ENCODE measurements around the gene SPATA20. TPM values are rescaled to one million over a fixed set of nuclear protein-coding genes. Genes with fewer than 3 reads are reported as not detected.

SPATA20 gene
- total and polyA plus RNA-seq, 7 experiments from 2014 or later: 3.7 to 19.4 (median 15.8) TPM

DNA sequence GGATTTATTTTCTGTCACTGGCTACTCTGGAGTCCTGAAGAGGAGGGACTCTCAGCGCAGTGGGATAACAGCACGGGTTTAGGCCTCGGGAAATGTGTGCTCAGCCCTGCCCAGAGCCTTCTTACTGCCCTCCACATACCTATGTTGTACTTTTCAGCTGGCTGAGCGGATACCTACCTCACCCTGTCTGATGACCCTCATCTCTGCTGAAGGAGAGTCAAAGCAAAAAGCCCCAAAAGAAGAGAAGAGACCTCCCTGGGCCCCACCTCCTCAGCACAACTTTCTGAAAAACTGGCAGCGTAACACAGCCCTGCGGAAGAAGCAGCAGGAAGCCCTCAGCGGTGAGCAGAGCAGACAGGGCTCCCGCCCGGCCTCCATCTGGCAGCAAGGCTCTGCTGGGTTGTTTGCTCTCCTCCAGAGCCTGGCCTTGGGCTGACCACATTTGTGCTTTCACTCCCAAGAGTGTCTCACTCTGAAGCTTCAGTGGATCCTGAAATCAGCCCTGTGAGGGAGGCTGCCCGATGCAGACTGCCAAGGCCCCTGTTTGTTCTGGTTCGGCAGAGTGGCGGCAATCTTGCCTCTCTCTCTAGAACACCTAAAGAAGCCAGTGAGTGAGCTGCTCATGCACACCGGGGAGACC is 28.5 kb upstream of the SPATA20 start:
- H3K9me3 Mint-ChIP-seq: no peaks in the 10 kb centered on the region
- Histone ChIP-seq H3K27ac (ENCODE audit: low read depth, low read length) (no peak overlapping the region), H3K36me3 (ENCODE audit: control insufficient read depth in 2 of 3, insufficient read depth in 3 of 3, low read length in 3 of 3) (no peaks in the 10 kb centered on the region), H3K27me3 (ENCODE audit: control insufficient read depth in 2 of 2, insufficient read depth in 2 of 2, low read length in 2 of 2) (no peaks in the 10 kb centered on the region), H3K4me1 (ENCODE audit: control insufficient read depth in 2 of 2, insufficient read depth in 2 of 2, low read length in 2 of 2) (peaks cover 0 to 8% of the 10 kb centered on the region in 2 donors), H3K4me3 (ENCODE audit: low read length) (no peak overlapping the region), H3K9me3 (ENCODE audit: control insufficient read depth in 2 of 3, low read length in 3 of 3) (no peaks in the 10 kb centered on the region)
- peak overlapping the region in 1 of 10 donors; percentile 2 for H3K4me3 Mint-ChIP-seq
- DNase-seq (no peak), ATAC-seq (no peak)
- no peaks in the 10 kb centered on the region for H3K36me3 Mint-ChIP-seq
- intact Hi-C loops (cut with micrococcal nuclease): no loop called here
- peaks cover 0 to 23% (median 12%) of the 10 kb centered on the region in 7 donors for H3K4me1 Mint-ChIP-seq
- ChIA-PET POLR2A (no interaction called here), CTCF (interaction anchor here (1.8 kb wide), 1 partner anchor 18 kb away, joined by 7 read pairs; no protein-coding TSS in a partner anchor)
- H3K27me3 Mint-ChIP-seq: no peaks in the 10 kb centered on the region
- peak overlapping the region in 6 of 9 donors; percentile 9 to 45 (median 28) for H3K27ac Mint-ChIP-seq

DNA sequence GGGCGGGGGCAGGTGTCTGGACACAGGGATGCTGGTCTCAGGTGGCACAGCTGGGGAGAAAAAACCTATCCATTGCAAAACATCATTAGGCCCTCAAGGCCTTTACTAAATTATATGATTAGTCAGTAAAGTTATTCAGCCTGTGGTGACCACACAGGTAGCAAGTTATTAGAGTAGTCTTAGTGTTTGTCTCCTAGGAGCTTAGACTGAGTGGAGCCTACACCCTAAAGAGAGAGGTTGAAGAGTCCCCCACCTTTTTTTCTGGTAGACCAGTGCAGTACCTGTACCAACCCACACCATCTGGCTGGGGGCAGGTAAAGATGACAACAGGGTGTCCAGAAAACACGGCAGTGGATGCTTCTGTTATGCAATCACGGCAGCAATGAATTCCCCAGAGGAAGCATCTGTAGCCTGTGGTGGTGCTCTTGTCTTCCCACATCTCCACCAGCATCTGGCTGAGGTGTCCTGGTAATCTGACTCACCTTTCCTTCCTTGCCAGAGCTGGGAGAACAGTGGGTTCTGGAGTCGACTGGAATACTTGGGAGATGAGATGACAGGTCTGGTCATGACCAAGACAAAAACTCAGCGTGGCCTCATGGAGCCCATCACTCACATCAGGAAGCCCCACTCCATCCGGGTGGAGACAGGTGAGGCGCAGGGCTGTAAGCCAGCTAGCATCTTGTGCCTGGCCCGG is 27.7 kb upstream of the SPATA20 start:
- no peaks in the 10 kb centered on the region for H3K9me3 Mint-ChIP-seq
- peak overlapping the region in 1 of 9 donors; percentile 21 for H3K27ac Mint-ChIP-seq
- Histone ChIP-seq H3K4me3 (ENCODE audit: low read length) (no peak overlapping the region), H3K27me3 (ENCODE audit: control insufficient read depth in 2 of 2, insufficient read depth in 2 of 2, low read length in 2 of 2) (no peaks in the 10 kb centered on the region), H3K9me3 (ENCODE audit: control insufficient read depth in 2 of 3, low read length in 3 of 3) (no peaks in the 10 kb centered on the region), H3K4me1 (ENCODE audit: control insufficient read depth in 2 of 2, insufficient read depth in 2 of 2, low read length in 2 of 2) (peaks cover 0 to 8% of the 10 kb centered on the region in 2 donors), H3K27ac (ENCODE audit: low read depth, low read length) (no peak overlapping the region), H3K36me3 (ENCODE audit: control insufficient read depth in 2 of 3, insufficient read depth in 3 of 3, low read length in 3 of 3) (no peaks in the 10 kb centered on the region)
- DNase-seq: no peak
- CTCF ChIA-PET: interaction anchor here (0.6 kb wide), 1 partner anchor 36 kb away, joined by 3 read pairs; no protein-coding TSS in a partner anchor
- H3K27me3 Mint-ChIP-seq: no peaks in the 10 kb centered on the region
- H3K4me1 Mint-ChIP-seq: peaks cover 0 to 23% (median 12%) of the 10 kb centered on the region in 7 donors
- no peak overlapping the region for H3K4me3 Mint-ChIP-seq
- no peaks in the 10 kb centered on the region for H3K36me3 Mint-ChIP-seq
- POLR2A ChIA-PET: no interaction called here
- intact Hi-C loops (cut with micrococcal nuclease): no loop called here
- ATAC-seq: no peak

DNA sequence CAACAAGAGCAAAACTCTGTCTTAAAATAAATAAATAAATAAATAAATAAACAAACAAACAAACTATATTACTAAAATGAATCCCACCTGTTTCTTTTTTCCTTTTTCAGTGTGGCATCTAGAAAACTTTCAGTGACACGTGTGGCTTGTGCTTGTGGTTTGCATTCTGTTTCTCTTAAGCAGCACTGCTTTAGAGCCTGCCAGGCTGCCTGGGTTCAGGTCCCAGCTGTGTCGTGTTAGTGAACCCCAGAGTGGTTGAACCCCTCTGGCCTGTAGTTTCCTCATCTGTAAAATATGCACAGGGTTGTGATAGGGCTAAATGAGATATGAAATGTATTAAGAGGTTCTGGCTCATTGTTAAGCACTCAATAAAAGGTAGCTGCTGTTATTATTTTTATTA is 26.5 kb upstream of the SPATA20 start:
- Histone ChIP-seq H3K4me1 (ENCODE audit: control insufficient read depth in 2 of 2, insufficient read depth in 2 of 2, low read length in 2 of 2) (peaks cover 0 to 8% of the 10 kb centered on the region in 2 donors), H3K27me3 (ENCODE audit: control insufficient read depth in 2 of 2, insufficient read depth in 2 of 2, low read length in 2 of 2) (no peaks in the 10 kb centered on the region), H3K9me3 (ENCODE audit: control insufficient read depth in 2 of 3, low read length in 3 of 3) (no peaks in the 10 kb centered on the region), H3K27ac (ENCODE audit: low read depth, low read length) (no peak overlapping the region), H3K4me3 (ENCODE audit: low read length) (no peak overlapping the region), H3K36me3 (ENCODE audit: control insufficient read depth in 2 of 3, insufficient read depth in 3 of 3, low read length in 3 of 3) (no peaks in the 10 kb centered on the region)
- Mint-ChIP-seq H3K36me3 (no peaks in the 10 kb centered on the region), H3K27me3 (no peaks in the 10 kb centered on the region), H3K27ac (no peak overlapping the region), H3K4me3 (no peak overlapping the region), H3K9me3 (no peaks in the 10 kb centered on the region), H3K4me1 (peaks cover 0 to 21% (median 12%) of the 10 kb centered on the region in 7 donors)
- intact Hi-C loops (cut with micrococcal nuclease): no loop called here
- ATAC-seq (no peak), DNase-seq (no peak)
- ChIA-PET POLR2A (interaction anchor here (0.6 kb wide), 1 partner anchor 453 kb away, joined by 3 read pairs; no protein-coding TSS in a partner anchor), CTCF (no interaction called here)

DNA sequence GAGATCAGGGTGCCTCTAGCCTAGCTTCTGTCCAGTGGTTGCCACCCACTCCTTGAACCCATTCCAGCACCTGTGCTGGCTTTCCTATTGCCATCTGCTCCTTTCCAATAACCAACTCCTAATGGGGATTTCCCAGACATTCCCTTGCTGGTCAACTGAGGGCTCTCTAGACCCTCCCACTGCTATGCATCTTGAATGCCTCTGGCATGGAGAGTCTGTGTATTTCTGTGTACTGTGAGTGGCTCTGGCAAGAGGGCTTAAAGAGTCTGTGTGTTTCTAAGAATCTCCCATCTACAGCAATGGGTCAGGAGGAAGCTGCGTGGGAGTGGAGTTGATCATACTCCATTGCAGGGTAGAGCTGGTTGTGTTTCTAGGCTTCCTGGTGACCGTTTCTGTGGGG is 25.5 kb upstream of the SPATA20 start:
- peaks cover 0 to 20% (median 11%) of the 10 kb centered on the region in 7 donors for H3K4me1 Mint-ChIP-seq
- H3K36me3 ChIP-seq (ENCODE audit: control insufficient read depth in 2 of 3, insufficient read depth in 3 of 3, low read length in 3 of 3): no peaks in the 10 kb centered on the region
- no peaks in the 10 kb centered on the region for H3K27me3 ChIP-seq (ENCODE audit: control insufficient read depth in 2 of 2, insufficient read depth in 2 of 2, low read length in 2 of 2)
- ATAC-seq: no peak
- intact Hi-C loops (cut with micrococcal nuclease): no loop called here
- H3K9me3 ChIP-seq (ENCODE audit: control insufficient read depth in 2 of 3, low read length in 3 of 3): no peaks in the 10 kb centered on the region
- POLR2A ChIA-PET: no interaction called here
- no peak overlapping the region for H3K4me3 Mint-ChIP-seq
- no peak overlapping the region for H3K4me3 ChIP-seq (ENCODE audit: low read length)
- H3K27ac ChIP-seq (ENCODE audit: low read depth, low read length): no peak overlapping the region
- H3K9me3 Mint-ChIP-seq: no peaks in the 10 kb centered on the region
- no peaks in the 10 kb centered on the region for H3K27me3 Mint-ChIP-seq
- no peaks in the 10 kb centered on the region for H3K36me3 Mint-ChIP-seq
- DNase-seq: no peak
- no peak overlapping the region for H3K27ac Mint-ChIP-seq
- CTCF ChIA-PET: no interaction called here
- peaks cover 0 to 7% of the 10 kb centered on the region in 2 donors for H3K4me1 ChIP-seq (ENCODE audit: control insufficient read depth in 2 of 2, insufficient read depth in 2 of 2, low read length in 2 of 2)

DNA sequence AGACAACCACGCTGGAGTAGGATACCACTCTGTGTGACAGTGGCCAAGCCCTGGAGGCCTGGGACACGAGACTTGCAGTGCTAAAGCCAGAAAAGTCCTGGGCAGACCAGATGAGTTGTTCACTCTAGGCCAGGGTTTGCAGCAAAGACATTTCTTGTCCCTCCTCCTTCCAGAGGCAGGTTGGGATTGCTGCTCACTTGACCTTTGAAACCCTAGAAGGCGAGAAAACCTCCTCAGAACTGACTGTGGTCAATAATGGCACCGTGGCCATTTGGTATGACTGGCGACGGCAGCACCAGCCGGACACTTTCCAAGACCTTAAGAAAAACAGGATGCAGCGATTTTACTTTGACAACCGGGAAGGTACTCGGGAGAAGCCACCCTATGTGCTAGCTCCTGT is 24.2 kb upstream of the SPATA20 start:
- ChIA-PET CTCF (no interaction called here), POLR2A (no interaction called here)
- H3K36me3 ChIP-seq (ENCODE audit: control insufficient read depth in 2 of 3, insufficient read depth in 3 of 3, low read length in 3 of 3): no peaks in the 10 kb centered on the region
- Mint-ChIP-seq H3K9me3 (no peaks in the 10 kb centered on the region), H3K4me1 (peaks cover 0 to 7% (median 0%) of the 10 kb centered on the region in 7 donors), H3K27ac (no peak overlapping the region), H3K4me3 (no peak overlapping the region), H3K36me3 (no peaks in the 10 kb centered on the region), H3K27me3 (no peaks in the 10 kb centered on the region)
- intact Hi-C loops (cut with micrococcal nuclease): no loop called here
- no peaks in the 10 kb centered on the region for H3K4me1 ChIP-seq (ENCODE audit: control insufficient read depth in 2 of 2, insufficient read depth in 2 of 2, low read length in 2 of 2)
- no peaks in the 10 kb centered on the region for H3K9me3 ChIP-seq (ENCODE audit: control insufficient read depth in 2 of 3, low read length in 3 of 3)
- no peak for ATAC-seq
- no peak for DNase-seq
- H3K4me3 ChIP-seq (ENCODE audit: low read length): no peak overlapping the region
- no peak overlapping the region for H3K27ac ChIP-seq (ENCODE audit: low read depth, low read length)
- H3K27me3 ChIP-seq (ENCODE audit: control insufficient read depth in 2 of 2, insufficient read depth in 2 of 2, low read length in 2 of 2): no peaks in the 10 kb centered on the region

DNA sequence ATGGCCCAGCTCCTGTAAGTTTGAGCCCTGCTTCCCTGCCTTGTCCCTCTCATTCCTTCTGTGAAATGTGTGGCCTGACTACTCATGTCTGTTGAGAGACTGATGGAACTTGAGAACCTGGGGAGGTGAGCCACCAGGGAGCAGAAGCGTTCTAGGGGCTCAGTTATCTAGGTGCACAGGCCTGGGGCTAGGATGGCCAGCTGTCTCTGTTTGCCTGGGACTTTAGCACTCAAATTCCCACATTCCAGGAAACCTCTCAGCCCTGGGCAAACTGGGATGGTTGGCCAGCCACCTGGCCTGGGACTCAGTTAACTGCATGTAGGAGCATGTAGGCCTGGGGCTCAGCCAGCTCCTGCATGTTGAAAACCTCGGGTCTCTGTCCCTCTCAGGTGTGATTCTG is 23.8 kb upstream of the SPATA20 start:
- H3K36me3 Mint-ChIP-seq: no peaks in the 10 kb centered on the region
- peaks cover 0 to under 1% (median 0%) of the 10 kb centered on the region in 5 donors for H3K27me3 Mint-ChIP-seq
- no peaks in the 10 kb centered on the region for H3K9me3 Mint-ChIP-seq
- Histone ChIP-seq H3K4me3 (ENCODE audit: low read length) (no peak overlapping the region), H3K36me3 (ENCODE audit: control insufficient read depth in 2 of 3, insufficient read depth in 3 of 3, low read length in 3 of 3) (no peaks in the 10 kb centered on the region), H3K27ac (ENCODE audit: low read depth, low read length) (no peak overlapping the region), H3K9me3 (ENCODE audit: control insufficient read depth in 2 of 3, low read length in 3 of 3) (no peaks in the 10 kb centered on the region), H3K27me3 (ENCODE audit: control insufficient read depth in 2 of 2, insufficient read depth in 2 of 2, low read length in 2 of 2) (no peaks in the 10 kb centered on the region), H3K4me1 (ENCODE audit: control insufficient read depth in 2 of 2, insufficient read depth in 2 of 2, low read length in 2 of 2) (no peaks in the 10 kb centered on the region)
- CTCF ChIA-PET: no interaction called here
- no peak overlapping the region for H3K4me3 Mint-ChIP-seq
- POLR2A ChIA-PET: no interaction called here
- intact Hi-C loops (cut with micrococcal nuclease): no loop called here
- peaks cover 0 to 4% (median 0%) of the 10 kb centered on the region in 7 donors for H3K4me1 Mint-ChIP-seq
- H3K27ac Mint-ChIP-seq: no peak overlapping the region
- no peak for ATAC-seq
- no peak for DNase-seq
